Measurements from ENCODE around the gene HOXC5.
"Not testable (repeated sequence)": the region's sequence is repeated elsewhere in the genome, so short reads cannot be mapped to it uniquely, and the experiment has no call there.

The HOXC5 gene

DNA sequence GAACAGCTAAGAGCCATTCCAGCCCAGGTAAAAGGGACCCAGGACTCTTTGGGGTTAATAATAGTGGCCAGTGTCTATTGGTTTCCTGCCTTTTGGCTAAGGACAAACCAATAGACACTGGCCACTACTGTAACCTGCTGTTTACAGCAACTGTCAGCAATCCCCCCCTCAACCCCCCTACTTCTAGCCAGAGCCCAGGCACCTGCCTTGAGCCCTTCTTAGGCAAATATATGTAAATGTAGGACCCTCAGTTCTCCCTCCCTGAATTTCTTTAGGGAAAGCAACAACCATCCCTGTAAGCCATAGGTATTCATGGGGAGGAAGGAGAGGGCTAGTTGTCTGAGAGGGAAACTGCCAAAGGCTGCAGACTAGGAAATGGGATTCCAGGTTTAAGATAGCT lies 43.1 kb downstream of the HOXC5 start:
- FAIRE-seq: no peak

DNA sequence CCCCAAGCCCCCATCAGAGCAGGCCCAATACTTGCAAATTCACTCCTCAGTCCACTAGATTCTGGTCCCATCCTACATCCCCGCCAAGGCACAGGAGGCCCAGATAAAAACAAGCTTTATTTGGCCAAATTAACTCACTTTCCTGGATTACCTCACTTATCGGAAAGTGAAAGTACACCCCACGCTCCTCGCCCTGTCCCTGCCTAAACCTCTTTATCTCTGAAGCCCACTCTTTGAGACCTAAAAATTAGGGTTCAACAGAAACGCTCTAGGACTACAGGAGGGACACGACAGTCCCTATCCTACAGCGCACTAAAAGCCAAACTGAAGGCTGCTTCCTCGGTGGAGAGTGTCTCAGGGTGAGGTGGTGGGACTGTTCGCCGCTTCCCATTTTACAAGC lies 45.0 kb downstream of the HOXC5 start:
- FAIRE-seq: not testable (repeated sequence)

DNA sequence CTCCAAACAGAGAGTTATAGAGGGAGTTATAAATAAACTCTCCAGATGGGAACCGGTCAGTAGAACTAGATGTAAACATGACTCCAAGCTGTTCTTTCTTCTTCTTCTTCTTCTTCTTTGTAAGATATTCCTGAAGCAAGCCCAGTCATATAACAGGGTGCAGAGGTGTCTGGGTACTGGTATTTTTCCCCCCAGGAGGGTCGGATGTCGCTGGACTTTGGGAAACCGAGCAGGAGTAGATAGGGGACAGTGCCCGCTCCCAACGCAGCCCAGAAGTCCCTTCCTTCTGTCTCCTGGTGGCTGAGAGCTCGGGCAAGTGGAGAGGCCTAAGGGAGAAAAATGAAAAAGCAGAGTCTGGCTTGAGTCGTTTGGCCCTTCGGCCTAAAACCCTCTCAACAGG lies 46.3 kb downstream of the HOXC5 start:
- FAIRE-seq: not testable (repeated sequence)

DNA sequence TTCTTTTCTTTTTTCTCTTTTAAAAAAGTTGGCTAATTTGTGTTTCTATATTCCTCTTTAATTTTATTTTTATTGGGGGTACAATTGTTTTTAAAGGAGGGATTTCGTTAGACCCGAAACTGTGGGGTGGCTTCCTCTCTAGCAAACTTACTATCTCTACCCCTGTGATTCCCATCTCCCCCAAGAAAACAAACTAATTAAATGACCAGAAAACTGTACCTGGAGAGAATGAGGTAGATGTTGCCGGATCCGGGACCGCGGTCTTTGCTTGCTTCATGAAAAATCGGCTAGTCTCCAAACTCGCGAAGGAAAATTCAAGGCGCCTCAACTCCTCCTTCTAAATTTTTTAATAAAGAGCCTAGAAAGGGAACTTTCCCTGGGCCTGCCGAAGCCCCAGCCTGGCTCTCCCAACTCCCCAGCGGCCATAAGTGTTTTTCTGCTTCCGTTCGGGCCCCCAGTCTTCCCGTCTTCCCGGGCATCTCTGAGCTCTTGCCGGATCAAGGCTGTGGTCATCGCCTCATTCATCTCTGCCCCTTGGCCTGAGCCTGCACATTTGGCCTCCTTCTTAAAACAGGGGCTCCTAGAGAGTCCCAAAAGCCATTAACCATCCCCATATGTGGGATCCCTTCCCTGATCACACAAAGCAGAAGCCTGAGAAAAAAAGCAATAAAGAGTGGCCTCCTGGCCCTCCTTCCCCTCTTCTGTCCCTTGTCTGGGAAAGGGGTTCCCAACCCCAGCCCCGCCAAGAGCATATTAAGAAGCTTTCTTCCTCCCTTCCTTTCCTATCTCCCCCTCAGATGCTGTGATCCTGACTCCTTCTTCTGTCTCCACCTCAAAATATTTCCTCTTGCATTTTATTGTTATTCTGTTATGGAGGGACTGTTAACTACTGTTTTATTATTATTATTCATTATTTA lies 47.4 kb downstream of the HOXC5 start:
- not testable (repeated sequence) for FAIRE-seq

DNA sequence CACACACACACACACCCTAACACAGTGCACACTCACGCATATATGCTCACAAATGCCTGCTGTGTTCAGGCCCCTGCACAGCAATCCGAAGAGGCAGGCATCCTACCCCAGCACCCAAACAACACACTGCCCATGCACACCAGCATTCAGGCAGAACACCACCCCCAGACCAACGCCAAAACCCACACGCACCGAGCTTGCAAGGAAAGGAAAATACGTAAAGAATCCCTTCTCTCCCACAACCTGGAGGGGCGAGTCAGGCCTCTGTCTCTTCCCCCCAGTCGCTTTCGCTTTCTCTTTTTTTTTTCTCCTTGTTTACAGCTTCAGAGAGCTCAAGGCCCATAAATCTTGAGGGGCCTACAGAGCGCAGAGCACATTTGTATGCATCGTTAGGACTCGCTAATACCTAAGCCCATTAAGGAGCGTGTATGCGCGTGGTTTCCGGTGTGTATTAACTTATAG lies 48.2 kb downstream of the HOXC5 start:
- not testable (repeated sequence) for FAIRE-seq

DNA sequence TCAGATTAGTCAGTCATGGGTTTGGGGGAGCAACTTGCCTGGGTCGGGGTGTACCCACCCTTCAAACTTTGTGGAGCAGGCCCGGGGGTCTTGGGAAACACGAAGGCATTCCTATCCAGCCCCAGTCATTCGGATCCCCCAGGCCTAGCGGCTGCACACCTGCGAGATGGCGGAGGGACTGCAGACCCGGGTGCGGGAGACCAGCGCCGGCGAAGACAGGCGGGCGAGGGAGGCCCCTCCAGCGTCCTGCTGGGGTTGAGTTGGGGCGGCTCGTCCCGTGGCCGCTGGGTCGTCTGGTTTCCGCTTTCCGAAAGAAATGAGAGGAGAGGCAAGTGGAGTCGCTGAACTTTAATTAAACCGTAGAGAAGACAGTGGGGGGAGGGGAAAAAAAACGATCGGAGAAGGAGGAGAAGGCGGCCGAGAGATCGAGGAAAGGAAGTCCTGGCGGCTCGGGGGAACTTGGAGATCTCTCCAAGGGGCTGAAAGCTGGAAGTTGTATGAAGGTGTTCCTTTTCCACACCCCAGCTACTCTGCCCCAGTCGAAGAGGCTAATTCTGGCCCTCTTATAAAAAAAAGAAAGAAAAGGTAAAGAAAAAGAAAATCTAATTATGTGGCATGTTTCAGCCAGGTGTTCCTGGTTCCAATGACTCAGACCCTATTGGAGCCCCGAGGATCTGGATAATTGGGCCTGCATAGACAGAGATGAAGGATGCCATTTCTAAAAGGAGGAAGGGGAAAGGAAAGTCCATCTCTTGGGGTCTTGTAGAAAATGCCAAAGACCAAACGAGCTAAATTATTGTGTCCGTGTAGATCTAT lies 48.9 kb downstream of the HOXC5 start:
- not testable (repeated sequence) for FAIRE-seq

DNA sequence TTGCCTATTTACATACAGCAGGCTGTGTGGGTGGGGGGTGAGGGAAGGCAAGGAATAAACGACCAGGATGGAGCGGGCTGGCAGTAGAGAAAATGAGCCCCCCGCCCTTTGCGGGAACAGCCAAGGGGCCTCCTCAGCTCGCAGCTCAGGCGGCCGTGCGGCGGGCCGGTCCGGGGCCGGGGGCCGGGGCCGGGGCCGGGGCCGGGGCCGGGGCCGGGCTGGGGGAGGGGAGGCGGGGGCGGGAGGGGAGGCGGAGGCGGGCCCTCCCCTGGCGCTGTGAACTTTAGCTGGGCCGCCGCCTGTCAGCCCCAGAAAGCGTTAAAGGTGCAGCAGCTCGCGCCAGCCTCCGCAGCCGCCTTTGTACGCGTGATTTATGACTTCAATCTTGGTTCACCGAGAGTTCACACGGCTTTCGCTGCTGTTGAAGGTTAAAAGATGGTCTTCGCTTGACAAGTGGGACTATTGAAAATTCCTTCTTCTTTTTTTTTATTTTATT lies 49.6 kb downstream of the HOXC5 start:
- FAIRE-seq: no peak
